ENCODE data around the gene OBSCN.

OBSCN gene

GRCh38 chr1:228342627-228343190 is 134.9 kb downstream of the OBSCN start:
- DNase-seq (ENCODE audit: low read depth in 1 of 2, low spot score in 1 of 2): no peak
- H3K27me3 ChIP-seq (ENCODE audit: insufficient read depth, poor library complexity, severe bottlenecking): no peaks in the 10 kb centered on the region
- H3K27ac ChIP-seq (replicated peaks): no peak overlapping the region
- H3K4me3 ChIP-seq (replicated peaks; ENCODE audit: insufficient read depth, low read length): no peak overlapping the region
- TF ChIP-seq REST (IDR thresholded peaks at IDR 0.05; ENCODE audit: insufficient replicate concordance, low read depth) (no peak), SPI1 (IDR thresholded peaks at IDR 0.05; ENCODE audit: borderline replicate concordance, low read depth) (no peak), CTCF (IDR thresholded peaks at IDR 0.05; ENCODE audit: insufficient read depth, low read length) (no peak), GABPA (IDR thresholded peaks at IDR 0.05; ENCODE audit: low read depth) (no peak), POLR2AphosphoS5 (IDR thresholded peaks at IDR 0.05; ENCODE audit: low read depth) (no peak)

- TF ChIP-seq SPI1 (IDR thresholded peaks at IDR 0.05; ENCODE audit: borderline replicate concordance, low read depth) (no peak), GABPA (IDR thresholded peaks at IDR 0.05; ENCODE audit: low read depth) (no peak), REST (IDR thresholded peaks at IDR 0.05; ENCODE audit: insufficient replicate concordance, low read depth) (no peak), POLR2AphosphoS5 (IDR thresholded peaks at IDR 0.05; ENCODE audit: low read depth) (no peak), CTCF (IDR thresholded peaks at IDR 0.05; ENCODE audit: insufficient read depth, low read length) (no peak)
- Histone ChIP-seq H3K27me3 (ENCODE audit: insufficient read depth, poor library complexity, severe bottlenecking) (no peaks in the 10 kb centered on the region), H3K4me3 (replicated peaks; ENCODE audit: insufficient read depth, low read length) (no peak overlapping the region), H3K27ac (replicated peaks) (no peak overlapping the region)
- no peak for DNase-seq (ENCODE audit: low read depth in 1 of 2, low spot score in 1 of 2)
These were observed 135.4 kb downstream of the OBSCN start for GRCh38 chr1:228343191-228343661.

- H3K4me3 ChIP-seq (replicated peaks; ENCODE audit: insufficient read depth, low read length): no peak overlapping the region
- no peak for TF ChIP-seq CTCF (IDR thresholded peaks at IDR 0.05; ENCODE audit: insufficient read depth, low read length)
- TF ChIP-seq REST (IDR thresholded peaks at IDR 0.05; ENCODE audit: insufficient replicate concordance, low read depth): no peak
- TF ChIP-seq GABPA (IDR thresholded peaks at IDR 0.05; ENCODE audit: low read depth): no peak
- no peaks in the 10 kb centered on the region for H3K27me3 ChIP-seq (ENCODE audit: insufficient read depth, poor library complexity, severe bottlenecking)
- DNase-seq (ENCODE audit: low read depth in 1 of 2, low spot score in 1 of 2): no peak
- H3K27ac ChIP-seq (replicated peaks): no peak overlapping the region
These were observed 136.8 kb downstream of the OBSCN start for GRCh38 chr1:228344631-228345072.

All from HL-60 (cell line).